Brain microvascular endothelial cell (primary cell): ENCODE data around the gene XPO5.
A peak's percentile ranks its signal among the peaks of the same experiment; 100 is the strongest.

Source experiments
- DNase-seq: peaks from one replicate; pipeline ENCODE4 v3.0.0-alpha.2; 2020
- H3K27ac ChIP-seq: fragments of 250-450 bp; sonication (Bioruptor Pico); 2 replicates; pipeline ENCODE4 v1.5.1; 2020; ENCODE audit warnings: mild to moderate bottlenecking, moderate library complexity
- H3K27me3 ChIP-seq: fragments of 250-450 bp; sonication (Bioruptor Pico); replicated peaks from 2 replicates; pipeline ENCODE4 v1.5.1; 2020; ENCODE audit warnings: mild to moderate bottlenecking
- H3K36me3 ChIP-seq: fragments of 250-450 bp; sonication (Bioruptor Pico); replicated peaks from 2 replicates; pipeline ENCODE4 v1.5.1; 2020; ENCODE audit warnings: mild to moderate bottlenecking
- H3K4me3 ChIP-seq: 2 replicates; pipeline ENCODE4 v1.5.1; 2011; ENCODE audit warnings: low read depth, mild to moderate bottlenecking, control low read depth, low read length, moderate library complexity
- CTCF ChIP-seq: IDR thresholded peaks from 2 replicates; pipeline ENCODE4 v1.5.1; 2011; ENCODE audit warnings: low read depth, mild to moderate bottlenecking, moderate library complexity, low read length, control low read depth, inconsistent platforms; ENCODE audit errors: missing control alignments
- in situ Hi-C: cut with HindIII; loops from 2 replicates; pipeline ENCODE4 v1.10.0; 2017; ENCODE audit warnings: low sequenced_read_pairs, low pct_ligation_motif_present

XPO5 gene

GRCh38 chr6:43575772-43576551 lies at the start of gene XPO5, which contains the start of gene POLH:
TSS of gene XPO5 (minus strand) at chr6:43576038. CDS start at chr6:43575864, 174 bp downstream.
TSS of gene POLH (plus strand) at chr6:43576185. CDS start at chr6:43582320, 6,135 bp downstream.
- in situ Hi-C loops, result no loop called here
- peak; percentile 40 for TF ChIP-seq CTCF
- Histone ChIP-seq H3K27ac (peak within 1 kb of the TSS; percentile 52), H3K27me3 (no peaks in the 10 kb centered on the region), H3K36me3 (peaks cover 15% of the 10 kb centered on the region), H3K4me3 (peak within 1 kb of the TSS; percentile 99)
- peak; percentile 81 for DNase-seq

- Histone ChIP-seq H3K27ac (no peak overlapping the region), H3K36me3 (peaks cover 63% of the 10 kb centered on the region), H3K27me3 (no peaks in the 10 kb centered on the region), H3K4me3 (no peak overlapping the region)
- DNase-seq, result no peak
- TF ChIP-seq CTCF, result no peak
- in situ Hi-C loops, result no loop called here
Measured at GRCh38 chr6:43625393-43625992, 49.7 kb upstream of the XPO5 start.

- Histone ChIP-seq H3K4me3 (no peak overlapping the region), H3K27me3 (no peaks in the 10 kb centered on the region), H3K36me3 (peaks cover 68% of the 10 kb centered on the region), H3K27ac (no peak overlapping the region)
- in situ Hi-C loops, result no loop called here
- no peak for DNase-seq
- TF ChIP-seq CTCF, result no peak
Measured at GRCh38 chr6:43624786-43625288, 49.0 kb upstream of the XPO5 start.

GRCh38 chr6:43623880-43624785 lies 48.3 kb upstream of the XPO5 start:
- Histone ChIP-seq H3K36me3 (peaks cover 73% of the 10 kb centered on the region), H3K27me3 (no peaks in the 10 kb centered on the region), H3K27ac (no peak overlapping the region), H3K4me3 (no peak overlapping the region)
- in situ Hi-C loops, result no loop called here
- no peak for TF ChIP-seq CTCF
- DNase-seq, result no peak

- Histone ChIP-seq H3K27me3 (no peaks in the 10 kb centered on the region), H3K4me3 (no peak overlapping the region), H3K36me3 (peaks cover 73% of the 10 kb centered on the region), H3K27ac (no peak overlapping the region)
- no peak for DNase-seq
- no peak for TF ChIP-seq CTCF
- in situ Hi-C loops, result no loop called here
Measured at GRCh38 chr6:43622541-43622940, 46.7 kb upstream of the XPO5 start.
